ENCODE results near the gene ELFN2.

- no peak for TF ChIP-seq POLR2A (IDR thresholded peaks at IDR 0.05)
- TF ChIP-seq CTCF (IDR thresholded peaks at IDR 0.05), result no peak
- TF ChIP-seq POLR2AphosphoS5 (IDR thresholded peaks at IDR 0.05), result no peak
Observed at GRCh38 chr22:37439347-37439746, 12.1 kb upstream of the ELFN2 start.

All from transverse colon (tissue), 4 donors.